ENCODE data around the gene NSMF.
"Not testable (repeated sequence)": the region's sequence is repeated elsewhere in the genome, so short reads cannot be mapped to it uniquely, and the experiment has no call there.

The NSMF gene

DNA sequence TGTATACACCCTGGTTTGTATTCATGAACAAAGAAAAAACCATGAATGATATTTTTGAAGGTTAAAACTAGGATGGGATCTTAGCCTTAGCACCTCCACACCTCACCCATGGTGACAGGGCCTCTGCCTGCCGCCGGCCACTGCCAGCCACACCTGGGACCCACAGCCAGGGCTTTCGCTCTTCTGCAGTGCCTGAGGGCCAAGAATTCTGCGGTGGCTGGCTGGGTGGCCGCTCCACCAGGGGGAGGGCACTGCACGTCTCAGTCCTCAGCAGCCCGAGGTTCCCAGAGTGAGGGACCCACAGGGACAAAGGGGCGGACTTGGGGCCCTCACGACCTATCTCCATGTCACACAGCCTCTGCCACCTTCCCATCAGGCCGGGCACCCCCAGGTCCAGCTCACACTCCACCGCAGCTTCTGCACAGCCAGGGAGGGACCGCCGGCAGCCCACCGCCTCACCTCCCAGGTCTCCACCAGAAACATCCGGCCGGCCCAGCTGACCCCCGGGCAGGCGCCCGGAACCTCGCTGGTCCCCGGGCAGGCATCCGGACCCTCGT, 43.0 kb downstream of the NSMF start:
- no peak for DNase-seq (ENCODE audit: low read depth in 4 of 4, low spot score in 1 of 4)

DNA sequence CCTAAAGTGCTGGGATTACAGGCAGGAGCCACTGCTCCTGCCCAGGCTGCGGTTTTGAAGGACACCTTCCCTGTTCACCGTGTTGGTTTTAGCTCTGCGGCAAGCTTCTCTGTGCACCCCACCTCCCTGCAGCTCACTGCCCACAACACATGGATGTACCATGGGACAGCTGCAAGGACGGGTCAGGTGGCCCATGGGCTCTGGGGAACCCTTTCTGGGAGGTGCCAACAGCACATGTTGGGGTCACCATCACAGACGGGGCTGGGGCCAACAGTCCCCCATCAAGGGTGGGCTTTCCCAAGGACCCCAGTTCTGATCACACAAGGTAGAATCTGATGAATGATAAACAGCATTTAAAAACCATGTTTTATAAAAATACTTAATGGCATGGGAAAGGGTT, 43.7 kb downstream of the NSMF start:
- no peak for DNase-seq (ENCODE audit: low read depth in 4 of 4, low spot score in 1 of 4)

DNA sequence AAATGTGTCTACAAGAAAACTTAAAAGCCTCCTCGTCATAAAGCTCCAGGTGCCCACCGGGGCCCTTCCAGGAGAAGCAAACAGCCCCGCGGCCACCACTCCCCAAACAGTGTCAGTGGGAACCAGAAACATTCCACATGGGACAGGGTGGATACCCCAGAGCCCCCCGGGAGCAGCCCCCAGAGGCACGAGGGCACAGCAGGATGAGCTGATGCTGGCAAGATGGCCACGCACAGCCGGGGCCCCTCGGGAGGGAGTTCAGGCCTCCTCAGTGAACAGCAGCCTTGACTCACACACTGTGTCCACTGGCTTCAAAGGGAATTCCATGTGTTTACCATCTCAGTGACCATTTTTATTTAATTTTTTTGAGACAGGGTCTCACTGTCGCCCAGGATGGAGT, 46.7 kb downstream of the NSMF start:
- no peak for DNase-seq (ENCODE audit: low read depth in 4 of 4, low spot score in 1 of 4)

DNA sequence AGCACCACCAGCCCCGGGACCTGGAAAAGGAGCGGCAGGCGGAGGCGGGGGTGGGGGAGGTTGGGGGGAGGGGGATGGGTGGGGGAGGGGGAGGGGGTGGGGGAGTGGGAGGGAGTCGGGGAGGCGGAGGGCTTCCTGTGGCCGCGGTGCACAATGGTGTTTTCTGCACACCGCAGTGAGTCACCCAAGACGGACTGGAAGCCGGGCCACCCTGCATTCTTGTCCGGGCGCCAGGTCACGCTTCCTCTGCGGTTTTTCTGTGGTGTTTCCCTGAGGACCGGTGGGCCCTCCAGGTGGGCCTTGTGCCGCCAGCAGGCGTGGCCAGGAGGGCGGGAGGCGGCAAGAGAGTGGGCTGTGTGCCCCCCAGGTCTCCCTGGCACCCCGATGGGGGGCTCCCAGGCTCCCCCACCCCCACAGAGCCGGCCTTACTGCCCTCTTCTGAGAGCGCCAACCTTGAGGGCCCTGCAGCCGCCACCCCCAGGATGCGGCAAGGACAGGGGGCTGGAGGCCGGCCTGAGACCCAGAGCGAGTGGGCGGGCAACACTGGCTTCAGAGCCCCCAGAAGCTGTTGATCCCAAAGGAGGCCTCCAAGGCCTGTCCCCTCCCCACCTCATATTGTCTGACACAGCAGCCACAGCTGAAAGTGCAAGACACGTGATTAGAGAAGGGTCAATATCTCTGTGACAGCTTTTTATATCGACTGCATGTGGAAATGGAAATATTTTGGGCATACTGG, 47.3 kb downstream of the NSMF start:
- no peak for DNase-seq (ENCODE audit: low read depth in 4 of 4, low spot score in 1 of 4)

DNA sequence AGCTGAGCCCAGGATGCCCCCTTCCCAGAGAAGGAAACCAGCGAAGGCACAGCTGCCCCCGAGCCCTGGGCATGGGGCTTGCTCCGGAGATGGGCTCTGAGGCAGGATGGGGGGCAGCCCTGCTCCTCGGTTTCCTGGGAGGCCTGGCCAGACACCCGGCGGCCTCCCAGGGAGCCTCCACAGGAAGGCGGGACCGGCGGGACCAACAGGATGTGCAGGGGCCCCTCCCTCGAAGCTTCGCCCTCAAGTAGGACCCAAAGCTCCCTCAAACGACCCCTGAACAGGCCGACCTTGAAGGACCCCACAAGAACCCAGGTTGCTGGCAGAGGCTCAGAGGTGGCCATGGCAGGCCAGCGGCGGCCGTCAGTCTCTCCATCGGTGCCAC, 47.9 kb downstream of the NSMF start:
- DNase-seq (ENCODE audit: low read depth in 4 of 4, low spot score in 1 of 4) = no peak

DNA sequence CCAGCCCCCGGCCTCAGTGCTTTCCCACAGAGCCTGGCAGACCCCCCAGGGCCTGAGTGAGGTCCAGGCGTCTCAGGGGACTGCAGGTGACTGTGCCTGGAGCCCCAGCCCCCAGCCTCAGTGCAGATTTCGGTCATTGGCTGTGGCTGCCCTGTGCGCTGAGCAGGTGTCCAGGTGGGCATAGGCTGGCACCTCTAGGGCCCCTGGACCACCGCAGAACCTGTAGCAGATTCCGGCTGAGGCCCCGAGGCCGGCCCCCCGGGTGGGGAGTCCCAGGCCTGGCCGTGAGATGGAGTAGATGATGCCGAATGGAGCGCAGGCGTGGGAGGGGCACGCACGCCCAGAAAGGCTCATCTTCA, 48.3 kb downstream of the NSMF start:
- no peak for DNase-seq (ENCODE audit: low read depth in 4 of 4, low spot score in 1 of 4)

DNA sequence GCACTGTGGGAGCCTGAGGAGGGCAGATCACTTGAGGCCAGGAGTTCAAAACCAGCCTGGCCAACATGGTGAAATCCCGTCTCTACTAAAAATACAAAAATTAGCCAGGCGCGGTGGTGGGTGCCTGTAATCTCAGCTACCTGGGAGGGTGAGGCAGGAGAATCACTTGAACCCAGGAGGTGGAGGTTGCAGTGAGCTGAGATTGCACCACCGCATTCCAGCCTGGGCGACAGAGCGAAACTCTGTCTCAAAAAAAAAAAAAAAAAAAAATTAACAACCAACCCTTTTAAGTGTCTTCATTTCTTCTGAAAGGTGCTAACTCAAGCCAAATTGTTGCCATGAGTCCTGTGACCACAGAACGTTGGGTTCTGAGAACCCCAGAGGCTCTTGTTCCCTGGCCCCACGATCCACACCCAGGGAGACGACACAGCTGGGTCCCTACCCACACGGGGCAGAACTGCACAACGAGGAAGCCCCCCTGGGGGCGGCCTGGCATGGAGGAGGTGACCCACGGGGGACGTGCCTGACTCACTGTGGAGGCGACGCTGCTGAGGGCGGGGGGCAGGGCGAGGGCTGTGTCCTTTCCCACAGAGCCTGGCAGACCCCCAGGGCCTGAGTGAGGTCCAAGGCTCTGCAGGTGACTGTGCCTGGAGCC, 48.8 kb downstream of the NSMF start:
- DNase-seq (ENCODE audit: low read depth in 4 of 4, low spot score in 1 of 4) = not testable (repeated sequence)

DNA sequence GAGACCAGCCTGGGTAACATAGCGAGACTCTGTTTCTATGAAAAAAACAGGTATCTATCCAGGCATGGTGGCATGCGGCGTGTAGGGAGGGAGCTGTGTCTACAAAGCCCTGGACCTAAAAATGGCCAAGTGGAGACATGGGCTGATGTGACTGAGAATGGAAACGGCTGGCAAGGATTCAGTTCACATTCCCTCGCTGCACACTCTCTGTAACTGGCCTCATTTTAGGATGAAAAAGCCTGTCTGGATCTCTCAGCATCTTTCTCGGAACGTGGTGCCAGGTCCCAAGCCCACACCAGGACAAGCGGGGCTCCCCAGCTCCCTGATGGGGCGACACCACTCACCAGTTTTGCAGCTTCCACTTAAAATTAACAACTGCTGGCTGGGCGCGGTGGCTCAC, 49.6 kb downstream of the NSMF start:
- DNase-seq (ENCODE audit: low read depth in 4 of 4, low spot score in 1 of 4) = no peak

DNA sequence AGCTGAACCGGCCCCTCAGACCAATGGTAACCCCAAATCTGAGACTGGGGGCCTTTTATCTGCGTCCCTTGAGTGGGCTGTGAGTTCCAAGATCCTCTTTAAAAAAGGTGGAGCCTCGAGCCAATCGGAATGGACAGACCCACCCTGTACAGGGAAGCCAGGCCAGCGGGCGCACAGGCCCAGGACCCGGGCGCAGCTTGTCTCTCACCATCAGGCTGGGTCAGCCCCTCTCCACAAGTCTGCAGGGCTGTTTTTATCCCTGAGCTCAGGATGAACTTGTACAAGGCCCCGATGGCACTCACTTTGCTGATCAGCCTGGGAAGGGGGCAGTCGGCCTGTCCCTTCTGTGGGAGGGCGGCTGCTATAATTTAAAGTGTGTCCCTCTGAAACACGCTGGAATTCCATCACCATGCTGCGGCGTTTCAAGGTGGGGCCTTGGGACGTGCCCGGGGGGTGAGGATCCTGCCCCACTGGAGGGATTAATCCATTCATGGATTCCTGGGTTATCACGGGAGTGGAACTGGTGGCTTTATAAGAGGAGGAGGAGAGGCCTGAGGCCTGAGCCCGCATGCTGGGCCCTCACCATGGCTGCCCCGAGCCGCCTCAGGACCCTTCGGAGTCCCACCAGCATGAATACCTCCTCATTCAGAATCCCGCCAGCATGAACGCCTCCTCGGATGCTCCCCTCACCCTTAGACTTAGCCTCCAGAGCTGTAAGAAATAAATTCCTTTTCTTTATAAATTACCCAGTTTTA, 50.3 kb downstream of the NSMF start:
- DNase-seq (ENCODE audit: low read depth in 4 of 4, low spot score in 1 of 4) = no peak

DNA sequence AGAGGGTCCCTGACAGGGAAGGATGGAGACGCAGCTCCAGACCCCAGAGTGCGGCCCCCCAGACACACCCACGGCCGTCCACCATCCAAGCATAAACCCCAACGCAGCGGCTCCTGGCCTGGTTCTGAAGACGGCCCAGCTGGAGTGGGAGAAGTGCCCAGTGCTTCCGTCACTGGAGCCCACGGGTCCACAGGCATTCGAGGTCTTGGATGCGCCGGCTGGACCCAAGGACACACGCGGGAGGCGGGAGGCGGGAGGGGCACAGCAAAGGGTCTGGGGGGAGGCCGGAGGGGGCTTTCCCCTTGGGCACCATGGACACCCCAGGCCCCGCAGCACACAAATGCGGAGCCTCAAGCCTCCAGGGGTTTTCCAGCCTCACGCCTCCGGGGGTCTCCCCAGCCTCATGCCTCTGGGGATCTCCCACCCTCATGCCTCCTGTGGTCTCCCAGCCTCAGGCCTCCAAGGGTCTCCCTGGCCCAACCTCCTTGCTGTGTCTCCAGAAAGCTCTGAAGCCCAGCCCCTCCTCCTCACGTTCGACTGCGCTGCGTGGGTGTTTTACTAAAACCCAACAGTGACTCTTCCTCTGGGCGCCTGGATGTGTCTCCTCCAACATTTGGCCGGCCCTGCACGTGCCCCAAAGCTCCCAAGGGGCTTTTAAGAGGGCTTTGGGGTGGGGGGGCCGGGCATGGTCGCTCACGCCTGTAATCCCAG, 51.4 kb downstream of the NSMF start:
- no peak for DNase-seq (ENCODE audit: low read depth in 4 of 4, low spot score in 1 of 4)

DNA sequence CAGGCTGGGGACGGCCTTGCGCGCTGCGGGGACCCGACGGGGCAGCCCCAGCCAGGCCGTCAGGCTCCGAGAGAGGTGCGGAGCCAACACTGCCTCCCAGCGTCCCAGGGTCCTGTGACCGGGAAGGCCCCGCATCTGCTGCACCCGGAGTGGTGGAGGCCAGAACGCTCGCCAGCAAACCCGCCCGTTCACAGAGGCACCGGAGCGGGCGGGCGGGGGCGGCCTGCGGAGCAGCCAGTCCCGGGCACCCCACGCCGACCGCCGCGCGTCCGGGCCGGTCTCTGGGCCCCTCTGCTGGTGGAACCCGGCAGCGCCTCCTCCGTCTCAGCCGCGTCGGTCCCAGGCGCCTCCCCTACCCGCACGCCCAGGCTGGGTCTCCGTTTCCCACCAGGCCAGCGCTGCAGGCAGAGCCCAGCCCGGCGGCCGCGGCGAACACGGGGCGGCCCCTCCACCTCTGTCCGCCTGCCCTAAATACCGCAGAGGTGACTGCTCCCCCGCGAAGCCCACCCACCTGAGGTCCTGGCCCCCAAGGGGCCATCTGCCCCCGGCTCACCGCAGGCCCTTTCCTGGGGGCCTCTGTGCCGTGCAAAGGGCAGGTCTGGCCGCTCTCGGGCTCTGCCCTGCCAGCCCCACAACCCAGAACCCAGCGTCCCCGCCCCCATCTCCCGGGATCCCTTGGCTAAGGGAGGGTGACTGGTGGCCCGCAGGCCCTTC, 52.1 kb downstream of the NSMF start:
- DNase-seq (ENCODE audit: low read depth in 4 of 4, low spot score in 1 of 4) = peak in 3 of 4 experiments; percentile 37 to 57 (median 51)

DNA sequence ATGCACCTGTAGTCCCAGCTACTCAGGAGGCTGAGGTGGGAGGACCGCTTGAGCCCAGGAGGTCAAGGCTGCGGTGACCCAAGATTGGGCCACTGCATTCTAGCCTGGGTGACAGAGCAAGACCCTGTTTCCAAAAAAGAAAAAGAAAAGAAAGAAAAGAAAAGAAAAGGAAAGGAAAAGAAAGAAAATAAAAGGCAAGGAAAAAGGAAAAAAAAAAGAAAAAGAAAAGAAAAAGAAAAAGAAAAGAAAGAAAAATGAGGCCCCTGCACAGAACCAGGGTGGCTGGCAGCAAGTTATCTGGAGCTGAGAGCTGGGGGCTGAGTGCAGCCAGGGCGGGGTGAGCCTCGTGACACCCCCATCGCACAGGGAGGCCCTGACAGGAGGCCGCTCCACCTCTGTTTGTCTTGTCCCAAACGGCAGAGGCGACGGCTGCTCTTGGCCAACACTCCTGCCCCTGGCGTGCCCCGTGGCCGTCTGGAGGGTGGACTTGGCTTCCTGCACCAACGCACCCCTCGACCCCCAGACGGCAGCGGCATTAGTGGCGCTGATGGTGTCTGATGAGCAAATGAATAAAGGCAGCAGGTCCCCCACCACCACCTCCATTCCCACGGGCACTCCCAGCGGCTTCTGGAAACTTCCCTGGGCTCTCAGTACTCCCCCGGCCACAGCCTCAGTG, 52.9 kb downstream of the NSMF start:
- DNase-seq (ENCODE audit: low read depth in 4 of 4, low spot score in 1 of 4) = no peak

DNA sequence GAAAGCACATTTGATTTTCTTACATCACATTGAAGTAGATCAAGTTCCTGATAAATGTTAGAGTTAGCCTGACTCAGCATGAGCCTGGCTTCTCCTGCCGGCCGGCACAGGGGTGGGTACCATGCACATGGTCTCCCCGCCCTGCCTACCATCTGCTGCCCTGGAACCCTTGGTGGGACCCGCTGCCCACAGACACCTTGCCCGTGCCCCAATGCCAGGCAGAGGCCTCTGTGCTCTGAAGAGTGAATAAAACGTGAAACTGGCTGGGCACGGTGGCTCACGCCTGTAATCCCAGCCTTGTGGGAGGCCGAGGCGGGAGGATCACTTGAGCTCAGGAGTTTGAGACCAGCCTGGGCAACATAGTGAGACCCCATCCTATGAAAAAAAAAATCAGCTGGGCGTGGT, 53.5 kb downstream of the NSMF start:
- DNase-seq (ENCODE audit: low read depth in 4 of 4, low spot score in 1 of 4) = no peak

DNA sequence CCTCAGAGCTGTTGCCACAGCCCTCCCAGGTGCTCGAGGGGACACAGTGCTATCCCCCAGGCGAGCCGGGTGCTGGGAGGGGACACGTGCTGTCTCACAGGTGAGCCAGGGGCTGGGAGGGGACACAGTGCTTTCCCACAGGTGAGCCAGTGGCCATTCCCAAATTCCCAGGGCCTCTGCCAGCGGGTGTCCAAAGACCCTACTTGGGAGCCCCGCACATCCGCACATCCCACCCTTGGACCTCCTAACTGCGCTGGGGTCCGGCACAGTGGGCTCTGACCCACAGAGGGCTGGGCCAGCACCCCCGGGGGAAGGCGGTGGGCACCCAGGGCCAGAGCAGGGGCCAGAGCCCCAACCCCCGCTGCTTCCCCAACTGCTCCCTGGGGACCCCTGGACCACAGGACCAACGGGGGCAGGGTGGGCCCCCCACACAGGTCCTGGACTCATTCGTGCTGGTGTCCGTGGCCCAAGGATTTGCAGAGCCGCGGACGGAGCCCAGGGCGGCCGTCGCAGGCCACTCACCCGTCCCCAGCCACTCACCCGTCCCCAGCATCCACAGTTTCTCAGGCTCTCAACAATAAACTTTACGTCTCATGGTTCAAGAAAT, 54.1 kb downstream of the NSMF start:
- no peak for DNase-seq (ENCODE audit: low read depth in 4 of 4, low spot score in 1 of 4)

DNA sequence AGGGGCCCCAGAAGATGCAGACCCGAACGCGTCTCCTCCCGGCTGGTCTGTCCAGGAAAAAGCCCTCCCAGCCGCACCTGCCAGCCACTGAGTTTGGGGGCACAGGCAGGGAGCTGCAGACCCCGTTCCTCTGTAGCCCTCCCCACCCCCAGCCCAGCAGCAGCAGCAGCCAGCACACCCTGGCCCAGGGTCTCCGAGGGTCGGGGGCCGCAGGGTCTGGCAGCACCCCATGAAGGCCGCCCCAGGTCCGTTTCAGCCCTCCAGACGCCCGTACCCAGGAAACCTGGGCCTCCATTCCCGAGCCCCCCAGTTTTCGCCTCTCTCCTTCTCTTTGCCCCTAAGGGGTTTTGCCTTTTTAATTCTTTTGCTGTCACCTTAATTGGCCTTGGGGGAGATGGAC, 55.9 kb downstream of the NSMF start:
- DNase-seq (ENCODE audit: low read depth in 4 of 4, low spot score in 1 of 4) = no peak

DNA sequence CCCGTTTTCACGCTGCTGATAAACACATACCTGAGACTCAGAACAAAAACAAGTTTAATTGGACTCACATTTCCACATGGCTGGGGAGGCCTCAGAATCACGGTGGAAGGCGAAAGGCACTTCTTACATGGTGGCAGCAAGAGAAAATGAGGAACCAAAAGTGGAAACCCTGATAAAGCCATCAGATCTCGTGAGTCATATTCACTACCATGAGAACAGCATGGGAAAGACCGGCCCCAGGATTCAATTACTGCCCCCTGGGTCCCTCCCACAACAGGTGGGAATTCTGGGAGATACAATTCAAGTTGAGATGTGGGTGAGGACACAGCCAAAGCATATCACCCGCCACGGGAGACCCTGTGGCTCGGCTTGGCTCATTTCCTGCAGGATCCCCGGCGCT, 56.4 kb downstream of the NSMF start:
- no peak for DNase-seq (ENCODE audit: low read depth in 4 of 4, low spot score in 1 of 4)

DNA sequence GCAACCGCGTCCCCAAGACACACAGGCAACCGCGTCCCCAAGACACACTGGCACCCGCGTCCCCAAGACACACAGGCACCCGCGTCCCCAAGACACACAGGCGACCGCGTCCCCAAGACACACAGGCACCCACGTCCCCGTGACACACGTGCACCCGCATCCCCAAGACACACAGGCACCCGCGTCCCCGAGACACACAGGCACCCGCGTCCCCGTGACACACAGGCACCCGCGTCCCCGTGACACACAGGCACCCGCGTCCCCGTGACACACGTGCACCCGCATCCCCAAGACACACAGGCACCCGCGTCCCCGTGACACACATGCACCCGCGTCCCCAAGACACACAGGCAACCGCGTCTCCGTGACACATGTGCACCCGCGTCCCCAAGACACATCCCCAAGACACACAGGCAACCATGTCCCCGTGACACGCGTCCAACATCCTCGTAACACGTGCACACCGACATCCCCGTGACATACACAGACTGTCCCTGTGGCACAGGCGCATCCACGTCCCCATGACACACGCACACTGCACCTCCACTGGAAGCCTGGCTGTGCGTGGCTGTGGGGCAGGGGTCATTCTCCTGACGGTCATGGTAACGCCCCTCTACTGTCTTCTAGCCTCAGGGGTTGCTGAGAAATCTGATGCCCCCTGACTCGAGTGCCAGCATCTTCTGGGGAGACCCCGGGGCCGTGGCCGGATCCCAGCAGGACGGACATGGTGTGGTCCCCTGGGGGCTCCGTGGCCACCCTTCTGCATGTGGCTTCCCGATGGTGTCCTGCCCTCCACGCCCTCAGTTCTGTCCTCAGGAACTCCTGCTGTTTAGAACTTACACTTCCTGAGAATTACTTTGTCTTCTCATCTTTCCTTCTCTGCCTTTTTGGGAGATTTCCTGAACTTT, 60.3 kb downstream of the NSMF start:
- no peak for DNase-seq (ENCODE audit: low read depth in 4 of 4, low spot score in 1 of 4)

DNA sequence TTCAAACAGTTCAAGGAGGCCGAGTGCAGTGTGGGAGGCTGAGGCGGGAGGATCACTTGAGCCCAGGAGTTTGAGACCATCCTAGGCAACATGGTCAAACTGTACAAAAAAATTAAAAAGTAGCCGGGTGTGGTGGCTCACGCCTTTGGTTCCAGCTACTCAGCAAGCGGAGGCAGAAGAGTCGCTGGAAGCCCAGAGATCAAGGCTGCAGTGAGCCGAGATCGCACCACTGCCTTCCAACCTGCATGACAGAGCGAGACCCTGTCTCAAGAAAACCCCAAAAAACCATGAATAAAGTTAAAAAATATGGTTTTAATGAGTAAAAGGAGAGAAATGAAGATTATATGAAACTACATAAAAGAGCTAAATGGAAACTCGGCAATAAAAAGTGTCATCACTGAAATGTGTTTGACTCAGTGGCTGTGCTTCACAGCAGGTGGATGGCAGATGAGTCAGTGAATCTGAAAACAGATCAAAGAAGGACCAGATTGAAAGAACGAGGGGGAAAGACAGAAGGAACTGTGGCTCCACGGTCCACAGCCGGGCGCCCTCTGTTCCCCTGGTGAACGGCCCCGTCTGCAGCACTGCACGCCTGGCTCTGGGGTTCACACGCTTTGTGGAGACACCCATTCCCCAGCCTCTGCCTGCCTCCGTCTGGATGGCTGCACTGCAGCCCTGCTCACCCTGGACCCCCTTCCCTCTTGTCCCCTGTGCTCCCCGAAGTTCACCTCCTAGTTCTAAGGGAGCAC, 61.3 kb downstream of the NSMF start:
- DNase-seq (ENCODE audit: low read depth in 4 of 4, low spot score in 1 of 4) = peak in 1 of 4 experiments; percentile 36

All from stimulated activated CD4-positive, alpha-beta T cell treated with anti-CD3 and anti-CD28 coated beads, Interleukin-1b, Interleukin-23, amount 100 ng/mL, for 24 hours (primary cell).